Endometrial microvascular endothelial cells (primary cell): Measurements from ENCODE around the gene CEL. TPM values are rescaled to one million over a fixed set of nuclear protein-coding genes. Genes with fewer than 3 reads are reported as not detected.
"Not testable (repeated sequence)": the region's sequence is repeated elsewhere in the genome, so short reads cannot be mapped to it uniquely, and the experiment has no call there.

Experiments
- in situ Hi-C: cut with HindIII; loops from 2 replicates; pipeline ENCODE4 v1.10.0; 2017; ENCODE audit warnings: low sequenced_read_pairs, low pct_unique_long_range_greater_than_20kb; ENCODE audit errors: inconsistent ontology term
- total RNA-seq: library from RNA; depleted of rRNA; stranded (reverse); fragments of >200 nt; gene quantifications from one replicate; pipeline ENCODE4 v1.2.3, GENCODE V29; 2015; ENCODE audit errors: inconsistent ontology term

Gene CEL
- total RNA-seq, 1 donor from 2014 or later: 0.37 TPM

GRCh38 chr9:133061019-133061763, 590 bp upstream of the CEL start:
- in situ Hi-C loops: not testable (repeated sequence)

GRCh38 chr9:133062569-133062968, 788 bp downstream of the CEL start:
- in situ Hi-C loops: not testable (repeated sequence)

GRCh38 chr9:133063159-133063499, 1.3 kb downstream of the CEL start:
- in situ Hi-C loops: no loop called here

- in situ Hi-C loops: no loop called here
These were observed 1.9 kb downstream of the CEL start for GRCh38 chr9:133063500-133064231.

- in situ Hi-C loops: no loop called here
These were observed 2.7 kb downstream of the CEL start for GRCh38 chr9:133064241-133065069.

GRCh38 chr9:133065070-133065388, 3.2 kb downstream of the CEL start:
- in situ Hi-C loops: no loop called here

- in situ Hi-C loops: no loop called here
These were observed 4.6 kb downstream of the CEL start for GRCh38 chr9:133066181-133066983.

GRCh38 chr9:133067006-133067405, 5.2 kb downstream of the CEL start:
- in situ Hi-C loops: no loop called here

GRCh38 chr9:133067813-133068212, 6.0 kb downstream of the CEL start:
- in situ Hi-C loops: no loop called here

GRCh38 chr9:133068431-133068830, 6.7 kb downstream of the CEL start:
- in situ Hi-C loops: not testable (repeated sequence)

- in situ Hi-C loops: not testable (repeated sequence)
These were observed 8.8 kb downstream of the CEL start for GRCh38 chr9:133070500-133070961.

GRCh38 chr9:133070985-133071384, 9.2 kb downstream of the CEL start:
- in situ Hi-C loops: not testable (repeated sequence)

GRCh38 chr9:133071484-133072150, 9.8 kb downstream of the CEL start:
- in situ Hi-C loops: no loop called here

GRCh38 chr9:133072210-133072609, 10.4 kb downstream of the CEL start:
- in situ Hi-C loops: not testable (repeated sequence)

GRCh38 chr9:133073086-133074014, 11.6 kb downstream of the CEL start:
- in situ Hi-C loops: no loop called here

GRCh38 chr9:133074111-133074651, 12.4 kb downstream of the CEL start:
- in situ Hi-C loops: no loop called here

GRCh38 chr9:133075925-133076630, 14.3 kb downstream of the CEL start:
- in situ Hi-C loops: no loop called here
